K562 (cell line): ENCODE measurements around the gene FMN1. TPM values are rescaled to one million over a fixed set of nuclear protein-coding genes. Genes with fewer than 3 reads are reported as not detected.

Source experiments
- CBX2 ChIP-seq: fragments of 200-600 bp; sonication (generic); IDR thresholded peaks from one replicate; pipeline ENCODE4 v1.6.1; 2012; ENCODE audit warnings: mild to moderate bottlenecking, low read length, inconsistent platforms; ENCODE audit not compliant: insufficient read depth, poor library complexity, severe bottlenecking
- NFYB ChIP-seq: IDR thresholded peaks from 2 replicates; pipeline ENCODE4 v1.6.1; 2011; ENCODE audit warnings: mild to moderate bottlenecking, moderate library complexity; ENCODE audit not compliant: insufficient read length; ENCODE audit errors: extremely low read depth
- NRF1 ChIP-seq, 2 experiments: fragments of 450-650 bp; IDR thresholded peaks in 1 of 2; conservative IDR thresholded peaks in 1 of 2; 2 replicates each; pipeline ENCODE4 v1.6.1; 2014; ENCODE audit warnings: mild to moderate bottlenecking in 2 of 2
- PHF8 ChIP-seq: fragments of 200-600 bp; sonication (generic); IDR thresholded peaks from 2 replicates; pipeline ENCODE4 v1.6.1; 2012; ENCODE audit warnings: mixed run types, mild to moderate bottlenecking, inconsistent platforms, low read length, moderate library complexity, borderline replicate concordance
- POLR2AphosphoS5 ChIP-seq: IDR thresholded peaks from 2 replicates; pipeline ENCODE4 v1.6.1; 2011; ENCODE audit warnings: mild to moderate bottlenecking, low read depth, low read length, moderate library complexity; ENCODE audit not compliant: control insufficient read depth, insufficient read depth
- TAF15 ChIP-seq: fragments of 200-400 bp; formaldehyde crosslinking; IDR thresholded peaks from 2 replicates; pipeline ENCODE4 v1.6.1; 2017; ENCODE audit warnings: mild to moderate bottlenecking, low read depth, low read length, moderate library complexity
- ZNF785 ChIP-seq: fragments of 250-450 bp; sonication (Bioruptor Pico); IDR thresholded peaks from 2 replicates; pipeline ENCODE4 v1.4.0; 2020; ENCODE audit warnings: mild to moderate bottlenecking
- polyA plus RNA-seq, 8 experiments: library from polyadenylated mRNA; depleted of rRNA in 4 of 8; stranded (reverse) in 5 of 8; unstranded in 3 of 8; fragments of >200 nt; fragmentation: Nextera tagmentation in 2 of 8; fragmentation: Illumina TruSeq in 1 of 8; extraction: Ambion mirVana in 2 of 8; extraction: Trizol in 1 of 8; gene quantifications; 2 replicates each; pipeline versions ENCODE4 v1.2.1 to v1.2.3, GENCODE V29; 2011 to 2014; ENCODE audit warnings: inconsistent platforms in 1 of 8, missing spikeins in 1 of 8
- total RNA-seq, 7 experiments: library from RNA; depleted of rRNA in 6 of 7; stranded (reverse); fragments of >200 nt in 6 of 7; fragmentation: Illumina TruSeq in 2 of 7; extraction: Trizol in 2 of 7; gene quantifications; 2 replicates each; pipeline versions ENCODE4 v1.2.1 to v1.2.3, GENCODE V29; 2011 to 2021; ENCODE audit warnings: low replicate concordance in 1 of 7
- TF ChIP-seq, protein P1 (sequence below): fragments of 450-650 bp; IDR thresholded peaks from 2 replicates; pipeline ENCODE4 v1.6.1; 2016; ENCODE audit warnings: mild to moderate bottlenecking, moderate library complexity
- TF ChIP-seq, protein P2 (sequence below), 2 experiments: fragments of 450-650 bp; conservative IDR thresholded peaks; 2 replicates each; pipeline ENCODE4 v1.6.1; 2017; ENCODE audit warnings: mild to moderate bottlenecking in 2 of 2, moderate library complexity in 2 of 2

FMN1 gene
- total and polyA plus RNA-seq, 9 of the 15 experiments (the other 6 are each of a cell fraction or from before 2014, with no cell fraction given), result 0.03 to 0.07 (median 0.04) TPM; not detected in 6

DNA sequence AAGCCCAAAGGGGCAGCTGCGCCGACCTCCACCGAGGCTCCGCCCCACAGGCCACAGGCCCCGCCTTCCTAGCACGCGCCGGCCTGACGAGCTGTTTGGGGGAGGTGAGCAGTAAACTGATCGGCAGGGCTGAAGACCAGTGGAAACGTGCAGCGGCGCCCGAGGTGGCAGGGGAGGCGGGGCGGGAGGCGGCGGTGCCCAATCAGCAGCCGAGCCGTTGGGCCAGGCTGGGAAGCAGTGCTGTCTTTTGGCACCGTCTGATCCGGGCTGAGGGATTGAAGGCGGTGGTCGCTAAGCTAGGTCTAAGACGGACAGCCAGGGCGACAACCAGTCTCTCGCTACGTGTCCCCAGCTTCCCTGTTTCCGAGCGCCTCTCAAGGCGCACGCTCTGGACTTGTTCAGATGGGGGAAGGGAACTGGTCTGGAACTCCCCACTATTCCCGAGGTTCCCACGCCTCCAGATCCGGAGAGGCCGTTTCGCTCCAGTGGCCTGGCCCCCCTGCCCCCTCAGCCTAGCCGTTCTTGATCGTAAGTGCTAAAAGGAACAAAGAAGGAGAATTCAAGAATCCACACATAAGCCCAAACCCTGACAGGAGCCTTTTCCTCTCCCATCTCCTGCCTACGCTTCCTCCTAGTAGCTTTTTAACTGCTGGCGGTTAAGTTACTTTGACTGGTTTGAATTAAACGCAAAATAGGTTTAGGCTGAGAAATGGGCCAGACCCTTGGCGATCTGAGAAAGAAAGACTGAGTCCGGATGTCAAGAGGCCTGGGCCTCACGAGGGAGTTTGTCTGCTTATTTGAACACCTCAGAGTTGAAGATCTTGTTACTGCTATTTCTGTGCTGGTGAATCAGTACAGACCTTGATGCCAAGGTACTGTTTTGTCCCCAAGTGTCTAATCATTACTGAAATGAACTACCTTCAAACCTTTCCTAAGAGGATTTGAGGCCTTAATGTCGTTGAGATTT lies at the start of gene FMN1 (continued):
- TF ChIP-seq, protein P1, sequence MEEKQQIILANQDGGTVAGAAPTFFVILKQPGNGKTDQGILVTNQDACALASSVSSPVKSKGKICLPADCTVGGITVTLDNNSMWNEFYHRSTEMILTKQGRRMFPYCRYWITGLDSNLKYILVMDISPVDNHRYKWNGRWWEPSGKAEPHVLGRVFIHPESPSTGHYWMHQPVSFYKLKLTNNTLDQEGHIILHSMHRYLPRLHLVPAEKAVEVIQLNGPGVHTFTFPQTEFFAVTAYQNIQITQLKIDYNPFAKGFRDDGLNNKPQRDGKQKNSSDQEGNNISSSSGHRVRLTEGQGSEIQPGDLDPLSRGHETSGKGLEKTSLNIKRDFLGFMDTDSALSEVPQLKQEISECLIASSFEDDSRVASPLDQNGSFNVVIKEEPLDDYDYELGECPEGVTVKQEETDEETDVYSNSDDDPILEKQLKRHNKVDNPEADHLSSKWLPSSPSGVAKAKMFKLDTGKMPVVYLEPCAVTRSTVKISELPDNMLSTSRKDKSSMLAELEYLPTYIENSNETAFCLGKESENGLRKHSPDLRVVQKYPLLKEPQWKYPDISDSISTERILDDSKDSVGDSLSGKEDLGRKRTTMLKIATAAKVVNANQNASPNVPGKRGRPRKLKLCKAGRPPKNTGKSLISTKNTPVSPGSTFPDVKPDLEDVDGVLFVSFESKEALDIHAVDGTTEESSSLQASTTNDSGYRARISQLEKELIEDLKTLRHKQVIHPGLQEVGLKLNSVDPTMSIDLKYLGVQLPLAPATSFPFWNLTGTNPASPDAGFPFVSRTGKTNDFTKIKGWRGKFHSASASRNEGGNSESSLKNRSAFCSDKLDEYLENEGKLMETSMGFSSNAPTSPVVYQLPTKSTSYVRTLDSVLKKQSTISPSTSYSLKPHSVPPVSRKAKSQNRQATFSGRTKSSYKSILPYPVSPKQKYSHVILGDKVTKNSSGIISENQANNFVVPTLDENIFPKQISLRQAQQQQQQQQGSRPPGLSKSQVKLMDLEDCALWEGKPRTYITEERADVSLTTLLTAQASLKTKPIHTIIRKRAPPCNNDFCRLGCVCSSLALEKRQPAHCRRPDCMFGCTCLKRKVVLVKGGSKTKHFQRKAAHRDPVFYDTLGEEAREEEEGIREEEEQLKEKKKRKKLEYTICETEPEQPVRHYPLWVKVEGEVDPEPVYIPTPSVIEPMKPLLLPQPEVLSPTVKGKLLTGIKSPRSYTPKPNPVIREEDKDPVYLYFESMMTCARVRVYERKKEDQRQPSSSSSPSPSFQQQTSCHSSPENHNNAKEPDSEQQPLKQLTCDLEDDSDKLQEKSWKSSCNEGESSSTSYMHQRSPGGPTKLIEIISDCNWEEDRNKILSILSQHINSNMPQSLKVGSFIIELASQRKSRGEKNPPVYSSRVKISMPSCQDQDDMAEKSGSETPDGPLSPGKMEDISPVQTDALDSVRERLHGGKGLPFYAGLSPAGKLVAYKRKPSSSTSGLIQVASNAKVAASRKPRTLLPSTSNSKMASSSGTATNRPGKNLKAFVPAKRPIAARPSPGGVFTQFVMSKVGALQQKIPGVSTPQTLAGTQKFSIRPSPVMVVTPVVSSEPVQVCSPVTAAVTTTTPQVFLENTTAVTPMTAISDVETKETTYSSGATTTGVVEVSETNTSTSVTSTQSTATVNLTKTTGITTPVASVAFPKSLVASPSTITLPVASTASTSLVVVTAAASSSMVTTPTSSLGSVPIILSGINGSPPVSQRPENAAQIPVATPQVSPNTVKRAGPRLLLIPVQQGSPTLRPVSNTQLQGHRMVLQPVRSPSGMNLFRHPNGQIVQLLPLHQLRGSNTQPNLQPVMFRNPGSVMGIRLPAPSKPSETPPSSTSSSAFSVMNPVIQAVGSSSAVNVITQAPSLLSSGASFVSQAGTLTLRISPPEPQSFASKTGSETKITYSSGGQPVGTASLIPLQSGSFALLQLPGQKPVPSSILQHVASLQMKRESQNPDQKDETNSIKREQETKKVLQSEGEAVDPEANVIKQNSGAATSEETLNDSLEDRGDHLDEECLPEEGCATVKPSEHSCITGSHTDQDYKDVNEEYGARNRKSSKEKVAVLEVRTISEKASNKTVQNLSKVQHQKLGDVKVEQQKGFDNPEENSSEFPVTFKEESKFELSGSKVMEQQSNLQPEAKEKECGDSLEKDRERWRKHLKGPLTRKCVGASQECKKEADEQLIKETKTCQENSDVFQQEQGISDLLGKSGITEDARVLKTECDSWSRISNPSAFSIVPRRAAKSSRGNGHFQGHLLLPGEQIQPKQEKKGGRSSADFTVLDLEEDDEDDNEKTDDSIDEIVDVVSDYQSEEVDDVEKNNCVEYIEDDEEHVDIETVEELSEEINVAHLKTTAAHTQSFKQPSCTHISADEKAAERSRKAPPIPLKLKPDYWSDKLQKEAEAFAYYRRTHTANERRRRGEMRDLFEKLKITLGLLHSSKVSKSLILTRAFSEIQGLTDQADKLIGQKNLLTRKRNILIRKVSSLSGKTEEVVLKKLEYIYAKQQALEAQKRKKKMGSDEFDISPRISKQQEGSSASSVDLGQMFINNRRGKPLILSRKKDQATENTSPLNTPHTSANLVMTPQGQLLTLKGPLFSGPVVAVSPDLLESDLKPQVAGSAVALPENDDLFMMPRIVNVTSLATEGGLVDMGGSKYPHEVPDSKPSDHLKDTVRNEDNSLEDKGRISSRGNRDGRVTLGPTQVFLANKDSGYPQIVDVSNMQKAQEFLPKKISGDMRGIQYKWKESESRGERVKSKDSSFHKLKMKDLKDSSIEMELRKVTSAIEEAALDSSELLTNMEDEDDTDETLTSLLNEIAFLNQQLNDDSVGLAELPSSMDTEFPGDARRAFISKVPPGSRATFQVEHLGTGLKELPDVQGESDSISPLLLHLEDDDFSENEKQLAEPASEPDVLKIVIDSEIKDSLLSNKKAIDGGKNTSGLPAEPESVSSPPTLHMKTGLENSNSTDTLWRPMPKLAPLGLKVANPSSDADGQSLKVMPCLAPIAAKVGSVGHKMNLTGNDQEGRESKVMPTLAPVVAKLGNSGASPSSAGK, result peak; percentile 66
- TF ChIP-seq, protein P2, sequence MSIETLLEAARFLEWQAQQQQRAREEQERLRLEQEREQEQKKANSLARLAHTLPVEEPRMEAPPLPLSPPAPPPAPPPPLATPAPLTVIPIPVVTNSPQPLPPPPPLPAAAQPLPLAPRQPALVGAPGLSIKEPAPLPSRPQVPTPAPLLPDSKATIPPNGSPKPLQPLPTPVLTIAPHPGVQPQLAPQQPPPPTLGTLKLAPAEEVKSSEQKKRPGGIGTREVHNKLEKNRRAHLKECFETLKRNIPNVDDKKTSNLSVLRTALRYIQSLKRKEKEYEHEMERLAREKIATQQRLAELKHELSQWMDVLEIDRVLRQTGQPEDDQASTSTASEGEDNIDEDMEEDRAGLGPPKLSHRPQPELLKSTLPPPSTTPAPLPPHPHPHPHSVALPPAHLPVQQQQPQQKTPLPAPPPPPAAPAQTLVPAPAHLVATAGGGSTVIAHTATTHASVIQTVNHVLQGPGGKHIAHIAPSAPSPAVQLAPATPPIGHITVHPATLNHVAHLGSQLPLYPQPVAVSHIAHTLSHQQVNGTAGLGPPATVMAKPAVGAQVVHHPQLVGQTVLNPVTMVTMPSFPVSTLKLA (conservative IDR thresholded peaks at IDR 0.05), result peak; percentile 71 to 80
- no peak for TF ChIP-seq CBX2
- TF ChIP-seq ZNF785, result no peak
- TF ChIP-seq PHF8, result no peak
- TF ChIP-seq POLR2AphosphoS5, result no peak
- peak; percentile 88 for TF ChIP-seq NFYB
- TF ChIP-seq TAF15, result no peak
- TF ChIP-seq NRF1 (conservative IDR thresholded peaks at IDR 0.05 in 1 of 2, IDR thresholded peaks at IDR 0.05 in 1 of 2), result peak; percentile 72 to 78
